ENCODE data around the gene ATP6AP1.

Gene ATP6AP1

DNA sequence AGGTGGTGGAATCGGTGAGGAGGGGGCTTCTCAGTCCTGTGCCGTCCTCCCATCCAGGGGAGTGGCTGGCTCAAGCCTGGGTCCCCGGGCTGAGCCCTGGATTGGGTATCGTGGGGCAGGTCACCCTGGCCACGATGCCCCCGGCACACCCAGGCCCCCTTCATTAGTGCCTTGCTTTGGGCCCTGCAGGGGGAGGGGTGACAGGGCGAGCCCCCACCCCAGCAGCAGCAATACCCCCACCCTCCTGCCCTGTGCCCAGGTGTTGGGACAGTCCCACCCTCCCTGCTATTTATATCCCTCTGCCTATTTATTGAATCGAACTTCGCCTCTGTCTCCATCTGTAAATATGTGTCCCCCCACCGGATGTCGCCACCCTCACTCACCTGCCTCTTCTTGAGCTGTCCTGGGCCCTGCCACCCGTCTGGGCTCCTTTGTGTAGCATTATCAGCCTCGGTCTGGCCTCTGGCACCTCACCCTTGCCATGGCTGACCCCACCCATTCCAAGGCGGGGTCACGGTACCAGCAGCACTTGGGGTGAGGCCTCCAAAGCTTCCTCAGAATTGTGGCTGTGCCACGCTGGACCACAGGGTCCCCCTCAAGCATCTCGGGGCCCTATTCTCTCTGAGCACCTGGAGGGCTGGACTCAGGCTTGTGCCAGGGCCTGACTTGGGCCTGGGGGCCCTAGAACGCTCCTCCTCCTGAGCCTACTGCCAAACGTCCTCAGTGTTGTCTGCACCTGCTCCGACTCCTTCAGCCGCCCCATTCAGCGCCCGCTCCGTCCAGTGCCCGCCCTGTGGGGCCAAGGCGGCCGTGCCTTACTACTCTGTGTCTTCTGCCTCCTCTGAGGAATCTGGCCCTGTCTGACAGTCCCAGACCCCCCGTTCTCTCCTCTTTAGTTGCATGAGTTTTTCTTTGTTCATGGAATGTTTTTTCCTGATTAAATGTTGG lies 44.5 kb downstream of the ATP6AP1 start:
- Histone ChIP-seq H3K9ac (ENCODE audit: low read depth, low read length, poor library complexity) (no peak overlapping the region), H2BK120ac (ENCODE audit: low read depth, low read length) (no peak overlapping the region), H3K4ac (ENCODE audit: low read length) (no peak overlapping the region), H2AFZ (ENCODE audit: low read length) (no peak overlapping the region), H3K27ac (replicated peaks; ENCODE audit: low read length) (no peak overlapping the region), H2BK5ac (ENCODE audit: low read length) (no peak overlapping the region), H2BK15ac (ENCODE audit: low read length) (no peak overlapping the region), H4K91ac (ENCODE audit: low read depth, low read length, poor library complexity) (no peak overlapping the region), H4K8ac (ENCODE audit: low read depth, low read length) (no peak overlapping the region), H3K9me3 (replicated peaks in 1 of 2; ENCODE audit: control insufficient read depth in 2 of 2, insufficient read depth in 1 of 2, low read depth in 1 of 2, low read length in 2 of 2) (peaks cover 0 to 2% of the 10 kb centered on the region in 2 donors), H3K18ac (ENCODE audit: low read length) (no peak overlapping the region), H3K23ac (ENCODE audit: low read depth, low read length, poor library complexity) (no peak overlapping the region), H3K4me3 (ENCODE audit: low read length in 2 of 2) (no peak overlapping the region), H2BK12ac (ENCODE audit: low read length) (no peak overlapping the region), H3K4me2 (ENCODE audit: insufficient read depth, low read length, poor library complexity, severe bottlenecking) (no peak overlapping the region), H3K36me3 (replicated peaks in 1 of 2; ENCODE audit: control insufficient read depth in 2 of 2, insufficient read depth in 2 of 2, low read length in 2 of 2) (peaks cover 17 to 58% of the 10 kb centered on the region in 2 donors), H3K4me1 (ENCODE audit: control insufficient read depth in 2 of 2, insufficient read depth in 1 of 2, low read depth in 1 of 2, low read length in 2 of 2) (peaks cover 0 to 3% of the 10 kb centered on the region in 2 donors), H3K27me3 (ENCODE audit: control insufficient read depth in 3 of 3, insufficient read depth in 3 of 3, low read depth in 1 of 3, low read length in 3 of 3) (peaks cover 0 to 6% (median 0%) of the 10 kb centered on the region in 3 experiments), H3K14ac (ENCODE audit: low read length) (no peak overlapping the region), H2AK5ac (ENCODE audit: low read depth, low read length) (no peak overlapping the region), H3K79me1 (ENCODE audit: low read depth, low read length) (peaks cover 2% of the 10 kb centered on the region)
- DNase-seq (ENCODE audit: low spot score), result no peak
- no CpG with 5 or more reads among the region's 28 CpGs for WGBS, 2 donors (ENCODE audit: extremely low coverage in 2 of 2, insufficient read length in 2 of 2, insufficient replicate concordance in 1 of 2)

DNA sequence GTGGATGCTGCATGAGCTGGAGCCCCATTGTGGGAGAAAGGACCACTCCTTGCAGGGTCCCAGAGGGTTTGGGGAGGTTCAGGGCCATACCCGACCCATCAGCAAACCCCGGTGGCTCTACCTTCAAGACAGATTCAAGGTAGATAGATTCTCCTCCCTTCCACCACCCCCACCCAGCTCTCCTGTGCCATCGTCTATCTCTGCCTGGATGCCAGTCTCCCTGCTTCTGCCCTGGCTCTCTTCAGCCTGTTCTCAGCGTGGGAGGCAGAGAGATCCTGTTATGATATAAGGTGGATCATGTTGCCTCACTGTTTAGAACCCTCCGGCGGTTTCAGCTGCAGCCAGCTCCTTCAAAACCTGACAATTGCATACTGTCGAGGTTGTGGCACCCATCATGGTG lies 45.2 kb downstream of the ATP6AP1 start:
- no peak overlapping the region for H3K23ac ChIP-seq (ENCODE audit: low read depth, low read length, poor library complexity)
- no peak overlapping the region for H2AK5ac ChIP-seq (ENCODE audit: low read depth, low read length)
- H3K9me3 ChIP-seq (replicated peaks in 1 of 2; ENCODE audit: control insufficient read depth in 2 of 2, insufficient read depth in 1 of 2, low read depth in 1 of 2, low read length in 2 of 2), result peaks cover 0 to 2% of the 10 kb centered on the region in 2 donors
- no peak overlapping the region for H2AFZ ChIP-seq (ENCODE audit: low read length)
- H4K91ac ChIP-seq (ENCODE audit: low read depth, low read length, poor library complexity), result no peak overlapping the region
- peaks cover 0 to 6% (median 0%) of the 10 kb centered on the region in 3 experiments for H3K27me3 ChIP-seq (ENCODE audit: control insufficient read depth in 3 of 3, insufficient read depth in 3 of 3, low read depth in 1 of 3, low read length in 3 of 3)
- H3K4me3 ChIP-seq (ENCODE audit: low read length in 2 of 2), result no peak overlapping the region
- H3K4me2 ChIP-seq (ENCODE audit: insufficient read depth, low read length, poor library complexity, severe bottlenecking), result no peak overlapping the region
- WGBS, 2 donors (ENCODE audit: extremely low coverage in 2 of 2, insufficient read length in 2 of 2, insufficient replicate concordance in 1 of 2), result no CpG with 5 or more reads among the region's 7 CpGs
- H2BK15ac ChIP-seq (ENCODE audit: low read length), result no peak overlapping the region
- no peak for DNase-seq (ENCODE audit: low spot score)
- H3K36me3 ChIP-seq (replicated peaks in 1 of 2; ENCODE audit: control insufficient read depth in 2 of 2, insufficient read depth in 2 of 2, low read length in 2 of 2), result peaks cover 17 to 51% of the 10 kb centered on the region in 2 donors
- no peak overlapping the region for H3K4ac ChIP-seq (ENCODE audit: low read length)
- no peak overlapping the region for H3K14ac ChIP-seq (ENCODE audit: low read length)
- H3K9ac ChIP-seq (ENCODE audit: low read depth, low read length, poor library complexity), result no peak overlapping the region
- no peak overlapping the region for H4K8ac ChIP-seq (ENCODE audit: low read depth, low read length)
- no peak overlapping the region for H2BK120ac ChIP-seq (ENCODE audit: low read depth, low read length)
- peaks cover 2 to 6% of the 10 kb centered on the region in 2 donors for H3K4me1 ChIP-seq (ENCODE audit: control insufficient read depth in 2 of 2, insufficient read depth in 1 of 2, low read depth in 1 of 2, low read length in 2 of 2)
- H2BK5ac ChIP-seq (ENCODE audit: low read length), result no peak overlapping the region
- no peak overlapping the region for H3K18ac ChIP-seq (ENCODE audit: low read length)
- H2BK12ac ChIP-seq (ENCODE audit: low read length), result no peak overlapping the region
- peaks cover 2% of the 10 kb centered on the region for H3K79me1 ChIP-seq (ENCODE audit: low read depth, low read length)
- H3K27ac ChIP-seq (replicated peaks; ENCODE audit: low read length), result no peak overlapping the region

DNA sequence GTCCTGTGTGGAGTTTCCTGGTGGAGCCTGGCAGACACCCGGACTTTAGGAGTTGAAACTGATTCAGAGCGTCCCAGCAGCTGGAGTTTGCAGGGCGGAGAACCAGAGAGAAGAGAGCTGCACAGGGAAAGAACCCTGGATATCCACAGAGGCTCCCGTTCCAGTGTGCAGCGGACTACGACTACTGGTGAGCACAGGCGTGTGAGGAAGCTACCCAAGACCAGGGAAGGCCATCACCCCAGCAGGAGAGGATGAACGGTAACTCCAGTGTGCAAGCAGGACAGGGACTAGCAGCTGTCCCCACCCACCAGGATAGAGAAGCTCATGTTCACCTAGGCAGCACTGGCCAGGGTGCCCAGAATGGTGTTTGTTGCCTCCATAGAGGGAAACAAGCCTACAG lies 48.3 kb downstream of the ATP6AP1 start:
- Histone ChIP-seq H3K4me3 (ENCODE audit: low read length in 2 of 2) (no peak overlapping the region), H3K9ac (ENCODE audit: low read depth, low read length, poor library complexity) (no peak overlapping the region), H3K79me1 (ENCODE audit: low read depth, low read length) (peaks cover 2% of the 10 kb centered on the region), H3K27ac (replicated peaks; ENCODE audit: low read length) (no peak overlapping the region), H2BK5ac (ENCODE audit: low read length) (no peak overlapping the region), H3K9me3 (replicated peaks in 1 of 2; ENCODE audit: control insufficient read depth in 2 of 2, insufficient read depth in 1 of 2, low read depth in 1 of 2, low read length in 2 of 2) (peaks cover 0 to 2% of the 10 kb centered on the region in 2 donors), H2BK15ac (ENCODE audit: low read length) (no peak overlapping the region), H4K8ac (ENCODE audit: low read depth, low read length) (no peak overlapping the region), H3K4me1 (ENCODE audit: control insufficient read depth in 2 of 2, insufficient read depth in 1 of 2, low read depth in 1 of 2, low read length in 2 of 2) (peaks cover 2 to 6% of the 10 kb centered on the region in 2 donors), H3K18ac (ENCODE audit: low read length) (no peak overlapping the region), H3K36me3 (replicated peaks in 1 of 2; ENCODE audit: control insufficient read depth in 2 of 2, insufficient read depth in 2 of 2, low read length in 2 of 2) (peaks cover 2 to 20% of the 10 kb centered on the region in 2 donors), H3K14ac (ENCODE audit: low read length) (no peak overlapping the region), H3K4ac (ENCODE audit: low read length) (no peak overlapping the region), H3K23ac (ENCODE audit: low read depth, low read length, poor library complexity) (no peak overlapping the region), H3K27me3 (ENCODE audit: control insufficient read depth in 3 of 3, insufficient read depth in 3 of 3, low read depth in 1 of 3, low read length in 3 of 3) (peaks cover 0 to 6% (median 0%) of the 10 kb centered on the region in 3 experiments), H2AK5ac (ENCODE audit: low read depth, low read length) (no peak overlapping the region), H2BK120ac (ENCODE audit: low read depth, low read length) (no peak overlapping the region), H2BK12ac (ENCODE audit: low read length) (no peak overlapping the region), H2AFZ (ENCODE audit: low read length) (no peak overlapping the region), H3K4me2 (ENCODE audit: insufficient read depth, low read length, poor library complexity, severe bottlenecking) (no peak overlapping the region), H4K91ac (ENCODE audit: low read depth, low read length, poor library complexity) (no peak overlapping the region)
- no CpG with 5 or more reads among the region's 8 CpGs for WGBS, 2 donors (ENCODE audit: extremely low coverage in 2 of 2, insufficient read length in 2 of 2, insufficient replicate concordance in 1 of 2)
- no peak for DNase-seq (ENCODE audit: low spot score)

DNA sequence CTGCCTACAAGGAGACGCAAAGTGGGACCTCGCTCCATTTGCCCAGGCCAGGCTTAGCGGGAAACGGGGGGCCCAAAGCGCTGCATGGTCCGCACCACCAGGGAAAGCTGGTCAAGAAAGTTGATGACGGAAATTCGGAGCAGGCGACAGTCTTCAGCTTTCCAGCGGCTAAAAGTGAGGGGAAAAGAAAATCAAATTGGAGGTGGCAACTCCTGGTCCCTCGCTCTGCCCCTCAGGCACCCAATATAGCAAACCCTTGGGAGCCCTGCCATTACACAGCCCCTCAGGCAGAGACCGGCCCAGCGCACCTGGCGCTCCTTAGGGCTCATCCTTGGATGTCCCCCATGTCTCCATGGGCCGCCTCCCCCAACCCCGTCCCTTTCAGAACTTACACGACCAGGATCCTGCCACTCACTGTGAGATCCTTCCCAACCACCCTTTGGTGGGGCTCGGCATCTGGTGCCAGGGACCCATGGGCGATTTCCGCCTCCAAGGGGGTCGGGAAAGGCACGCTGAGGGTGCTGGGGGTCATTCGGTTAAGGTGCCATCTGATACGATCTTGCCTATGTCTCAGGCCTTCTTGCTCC lies 49.5 kb downstream of the ATP6AP1 start:
- no CpG with 5 or more reads among the region's 24 CpGs for WGBS, 2 donors (ENCODE audit: extremely low coverage in 2 of 2, insufficient read length in 2 of 2, insufficient replicate concordance in 1 of 2)
- H2AFZ ChIP-seq (ENCODE audit: low read length), result peak overlapping the region; percentile 87

More for the DNA sequence above, 49.5 kb downstream of the ATP6AP1 start:
- peaks cover 0 to 12% (median 0%) of the 10 kb centered on the region in 3 experiments for H3K27me3 ChIP-seq (ENCODE audit: control insufficient read depth in 3 of 3, insufficient read depth in 3 of 3, low read depth in 1 of 3, low read length in 3 of 3)
- peaks cover 0 to 2% of the 10 kb centered on the region in 2 donors for H3K9me3 ChIP-seq (replicated peaks in 1 of 2; ENCODE audit: control insufficient read depth in 2 of 2, insufficient read depth in 1 of 2, low read depth in 1 of 2, low read length in 2 of 2)
- H3K4me3 ChIP-seq (ENCODE audit: low read length in 2 of 2), result peak overlapping the region; percentile 54 to 83
- H3K23ac ChIP-seq (ENCODE audit: low read depth, low read length, poor library complexity), result peak overlapping the region; percentile 65
- no peak for DNase-seq (ENCODE audit: low spot score)
- H2BK120ac ChIP-seq (ENCODE audit: low read depth, low read length), result no peak overlapping the region
- H4K8ac ChIP-seq (ENCODE audit: low read depth, low read length), result no peak overlapping the region
- no peak overlapping the region for H3K14ac ChIP-seq (ENCODE audit: low read length)
- no peak overlapping the region for H3K18ac ChIP-seq (ENCODE audit: low read length)
- H2BK15ac ChIP-seq (ENCODE audit: low read length), result no peak overlapping the region
- no peak overlapping the region for H4K91ac ChIP-seq (ENCODE audit: low read depth, low read length, poor library complexity)
- peaks cover 2% of the 10 kb centered on the region for H3K79me1 ChIP-seq (ENCODE audit: low read depth, low read length)
- H3K4me1 ChIP-seq (ENCODE audit: control insufficient read depth in 2 of 2, insufficient read depth in 1 of 2, low read depth in 1 of 2, low read length in 2 of 2), result peaks cover 2 to 6% of the 10 kb centered on the region in 2 donors
- no peak overlapping the region for H2BK5ac ChIP-seq (ENCODE audit: low read length)
- peaks cover 2 to 9% of the 10 kb centered on the region in 2 donors for H3K36me3 ChIP-seq (replicated peaks in 1 of 2; ENCODE audit: control insufficient read depth in 2 of 2, insufficient read depth in 2 of 2, low read length in 2 of 2)
- no peak overlapping the region for H2AK5ac ChIP-seq (ENCODE audit: low read depth, low read length)
- peak overlapping the region; percentile 54 for H3K4me2 ChIP-seq (ENCODE audit: insufficient read depth, low read length, poor library complexity, severe bottlenecking)
- H3K27ac ChIP-seq (replicated peaks; ENCODE audit: low read length), result no peak overlapping the region
- H2BK12ac ChIP-seq (ENCODE audit: low read length), result no peak overlapping the region
- H3K4ac ChIP-seq (ENCODE audit: low read length), result no peak overlapping the region
- no peak overlapping the region for H3K9ac ChIP-seq (ENCODE audit: low read depth, low read length, poor library complexity)

Measured in neuronal stem cell (in vitro differentiated cells).